Activated CD4-positive, CD25-positive, alpha-beta regulatory T cell treated with anti-CD3 and anti-CD28 coated beads, Interleukin-2, amount 50 U/mL, for 24 hours (primary cell): ENCODE results near the gene GAB3.
A peak's percentile ranks its signal among the peaks of the same experiment; 100 is the strongest.

Experiments used
- ATAC-seq, 2 donors: fragments of 150-1000 bp; cut with Tn5 transposase; one replicate each; pipeline ENCODE4 v1.10.0; 2021; ENCODE audit warnings: mild to moderate bottlenecking in 1 of 2, moderate library complexity in 1 of 2

GAB3 gene

GRCh38 chrX:154750301-154751202, at the start of gene GAB3:
Gene GAB3 (minus strand): TSS chrX:154751077. CDS start chrX:154751025, 52 bp downstream.
- ATAC-seq, result peak; percentile 72 to 73

GRCh38 chrX:154799556-154800348, 48.9 kb upstream of the GAB3 start:
- no peak for ATAC-seq

GRCh38 chrX:154797006-154797405, 46.1 kb upstream of the GAB3 start:
- no peak for ATAC-seq

GRCh38 chrX:154795016-154795415, 44.1 kb upstream of the GAB3 start:
- no peak for ATAC-seq

- ATAC-seq, result no peak
These were observed 42.4 kb upstream of the GAB3 start for GRCh38 chrX:154793084-154793795.

- no peak for ATAC-seq
These were observed 41.1 kb upstream of the GAB3 start for GRCh38 chrX:154791939-154792338.

GRCh38 chrX:154791467-154791866, 40.6 kb upstream of the GAB3 start:
- no peak for ATAC-seq

- ATAC-seq, result no peak
These were observed 34.8 kb upstream of the GAB3 start for GRCh38 chrX:154785716-154786115.

GRCh38 chrX:154784149-154784995, 33.5 kb upstream of the GAB3 start:
- no peak for ATAC-seq

- ATAC-seq, result no peak
These were observed 30.1 kb upstream of the GAB3 start for GRCh38 chrX:154780968-154781367.

- no peak for ATAC-seq
These were observed 28.4 kb upstream of the GAB3 start for GRCh38 chrX:154779261-154779660.

GRCh38 chrX:154776753-154777152, 25.9 kb upstream of the GAB3 start:
- ATAC-seq, result no peak

GRCh38 chrX:154775419-154776349, 24.8 kb upstream of the GAB3 start:
- peak; percentile 27 to 48 for ATAC-seq

- no peak for ATAC-seq
These were observed 23.7 kb upstream of the GAB3 start for GRCh38 chrX:154774622-154775021.

GRCh38 chrX:154762537-154763296, 11.8 kb upstream of the GAB3 start, which contains the start of gene DKC1:
Gene DKC1 (plus strand): TSS chrX:154762864. CDS start chrX:154762966, 102 bp downstream.
- ATAC-seq, result peak; percentile 84 to 85

- no peak for ATAC-seq
These were observed 11.2 kb upstream of the GAB3 start for GRCh38 chrX:154761977-154762536.

- no peak for ATAC-seq
These were observed 7.8 kb upstream of the GAB3 start for GRCh38 chrX:154758696-154759095.

GRCh38 chrX:154751669-154752271, 893 bp upstream of the GAB3 start:
- ATAC-seq, result no peak

GRCh38 chrX:154751203-154751668, 359 bp upstream of the GAB3 start:
- peak; percentile 19 to 21 for ATAC-seq
